GM12878 (cell line): ENCODE results near the gene ATRNL1. TPM values are rescaled to one million over a fixed set of nuclear protein-coding genes. Genes with fewer than 3 reads are reported as not detected.

Experiments
- ATAC-seq: fragments of 200-7000 bp; cut with Tn5 transposase; 3 replicates; pipeline ENCODE4 v1.9.1; 2020; ENCODE audit warnings: mild to moderate bottlenecking, moderate library complexity
- BruUV-seq: library from RNA; stranded (reverse); fragments of 400-500 nt; replicated peaks from 2 replicates; lab custom pipeline; 2021; lab: Mats Ljungman, UMichigan
- CTCF ChIA-PET: fragments of 300-600 bp; sonication (Branson Sonifier 250); formaldehyde crosslinking; extraction: SDS; loops from one replicate; lab custom pipeline; 2021; ENCODE audit warnings: inconsistent platforms; lab: Yijun Ruan, JAX
- POLR2A ChIA-PET: fragments of 350-600 bp; formaldehyde crosslinking; extraction: SDS; loops from one replicate; lab custom pipeline; 2021; ENCODE audit warnings: inconsistent platforms; lab: Charles Lee
- RAD21 ChIA-PET: fragments of 300-600 bp; sonication (Branson Sonifier 250); formaldehyde crosslinking; loops from one replicate; lab custom pipeline; 2023; ENCODE audit warnings: antibody characterized with exemption; ENCODE audit not compliant: unreplicated experiment; lab: Charles Lee
- SMC1A ChIA-PET: fragments of 300-600 bp; sonication (Branson Sonifier 250); formaldehyde crosslinking; loops from one replicate; lab custom pipeline; 2023; ENCODE audit not compliant: unreplicated experiment, uncharacterized antibody; lab: Charles Lee
- DNase-seq: peaks from one replicate; pipeline ENCODE4 v3.0.0-alpha.2; 2011; ENCODE audit warnings: low read depth, low spot score
- FAIRE-seq: peaks from 3 replicates; lab custom pipeline; 2011; peaks lifted over from hg19 to GRCh38; lab: Jason Lieb, UNC
- H2AFZ ChIP-seq: 2 replicates; pipeline ENCODE4 v1.6.0; 2011; ENCODE audit warnings: low read depth, low read length, control low read depth; ENCODE audit not compliant: control insufficient read depth
- H3K27ac ChIP-seq: 2 replicates; pipeline ENCODE4 v1.5.1; 2011; ENCODE audit warnings: control low read depth; ENCODE audit not compliant: control insufficient read depth, insufficient read depth
- H3K27me3 ChIP-seq, 2 experiments: replicated peaks in 1 of 2; 2 replicates each; pipeline versions ENCODE4 v1.6.0 to v1.6.1; 2011; ENCODE audit warnings: low read length in 1 of 2; ENCODE audit not compliant: control insufficient read depth in 2 of 2, insufficient read depth in 2 of 2
- H3K36me3 ChIP-seq, 2 experiments: 2 replicates each; pipeline ENCODE4 v1.5.1; 2011; ENCODE audit warnings: low read length in 1 of 2; ENCODE audit not compliant: control insufficient read depth in 2 of 2, insufficient read depth in 2 of 2
- H3K4me1 ChIP-seq: 2 replicates; pipeline ENCODE4 v1.6.1; 2011; ENCODE audit warnings: mild to moderate bottlenecking, low read length, moderate library complexity, mixed read lengths; ENCODE audit not compliant: control insufficient read depth, insufficient read depth
- H3K4me2 ChIP-seq: 2 replicates; pipeline ENCODE4 v1.6.0; 2011; ENCODE audit warnings: control low read depth; ENCODE audit not compliant: control insufficient read depth, insufficient read depth
- H3K4me3 ChIP-seq: fragments of 200-600 bp; sonication (generic); 2 replicates; pipeline ENCODE4 v1.5.1; 2016
- H3K79me2 ChIP-seq: 2 replicates; pipeline ENCODE4 v1.6.0; 2011; ENCODE audit warnings: low read length; ENCODE audit not compliant: control insufficient read depth, insufficient read depth
- H3K9ac ChIP-seq: 2 replicates; pipeline ENCODE4 v1.8.0; 2011; ENCODE audit warnings: low read length, control low read depth, mixed read lengths; ENCODE audit not compliant: control insufficient read depth, insufficient read depth
- H3K9me3 ChIP-seq: replicated peaks from 3 replicates; pipeline ENCODE4 v1.5.1; 2011; ENCODE audit warnings: mild to moderate bottlenecking, low read length; ENCODE audit not compliant: control insufficient read depth, insufficient read depth
- H4K20me1 ChIP-seq: 2 replicates; pipeline ENCODE4 v1.6.0; 2011; ENCODE audit not compliant: control insufficient read depth, insufficient read depth
- BCL11A ChIP-seq: IDR thresholded peaks from 2 replicates; pipeline ENCODE4 v1.6.1; 2011; ENCODE audit warnings: low read depth, low read length
- EED ChIP-seq: sonication (generic); IDR thresholded peaks from 2 replicates; pipeline ENCODE4 v1.6.1; 2016; ENCODE audit warnings: antibody characterized with exemption, low read depth
- JUNB ChIP-seq: IDR thresholded peaks from 2 replicates; pipeline ENCODE4 v1.6.1; 2016; ENCODE audit warnings: antibody characterized with exemption, mild to moderate bottlenecking
- MYC ChIP-seq: IDR thresholded peaks from 2 replicates; pipeline ENCODE4 v1.6.1; 2011; ENCODE audit warnings: mild to moderate bottlenecking, low read length, moderate library complexity, inconsistent platforms; ENCODE audit not compliant: insufficient read depth, insufficient replicate concordance, insufficient read length, severe bottlenecking
- NR2F1 ChIP-seq: fragments of 450-650 bp; conservative IDR thresholded peaks from 2 replicates; pipeline ENCODE4 v1.6.1; 2017; ENCODE audit warnings: mild to moderate bottlenecking
- STAT1 ChIP-seq: fragments of 450-650 bp; conservative IDR thresholded peaks from 2 replicates; pipeline ENCODE4 v1.6.1; 2014; ENCODE audit warnings: antibody characterized with exemption, mild to moderate bottlenecking
- WGBS: methylation state at CpG from one replicate; pipeline ENCODE4 v1.1.6; 2016; ENCODE audit warnings: low lambda C conversion rate; ENCODE audit not compliant: insufficient replicate concordance, insufficient coverage; ENCODE audit errors: missing lambda C conversion rate; 5-methylcytosine and 5-hydroxymethylcytosine counted together
- in situ Hi-C: fragments of 300-500 bp; cut with MboI; formaldehyde crosslinking; loops from 9 replicates; pipeline ENCODE4 v1.14.3; 2018; ENCODE audit warnings: mixed read lengths
- intact Hi-C: fragments of 100-400 bp; cut with micrococcal nuclease; formaldehyde crosslinking; loops from one replicate; pipeline ENCODE4 v1.14.2; 2022; ENCODE audit not compliant: unreplicated experiment
- polyA plus RNA-seq, 11 experiments: library from polyadenylated mRNA; depleted of rRNA in 4 of 11; unstranded in 6 of 11; stranded (reverse) in 5 of 11; fragments of >200 nt; fragmentation: Nextera tagmentation in 4 of 11; fragmentation: Illumina TruSeq in 1 of 11; extraction: Ambion mirVana in 4 of 11; extraction: Trizol in 1 of 11; gene quantifications; 1 replicate in 1 of 11; 2 replicates in 10 of 11; pipeline versions ENCODE4 v1.2.1 to v1.2.3, GENCODE V29; 2011 to 2016; ENCODE audit warnings: inconsistent platforms in 2 of 11, missing spikeins in 2 of 11, low read depth in 1 of 11
- total RNA-seq, 4 experiments: library from RNA; depleted of rRNA in 3 of 4; stranded (reverse); fragments of >200 nt in 3 of 4; fragmentation: Illumina TruSeq in 1 of 4; extraction: Trizol in 1 of 4; gene quantifications; 2 replicates each; pipeline versions ENCODE4 v1.2.1 to v1.2.3, GENCODE V29; 2013 to 2021
- TF ChIP-seq, protein P1 (sequence below): fragments of 450-650 bp; IDR thresholded peaks from 2 replicates; pipeline ENCODE4 v1.6.1; 2017; ENCODE audit warnings: mild to moderate bottlenecking, moderate library complexity
- TF ChIP-seq, protein P2 (sequence below): fragments of 450-650 bp; IDR thresholded peaks from 2 replicates; pipeline ENCODE4 v1.6.1; 2016; ENCODE audit warnings: mild to moderate bottlenecking

Gene ATRNL1
- total and polyA plus RNA-seq, 10 of the 15 experiments (the other 5 are each of a cell fraction or from before 2014, with no cell fraction given): 0.03 to 1.4 (median 0.34) TPM

DNA sequence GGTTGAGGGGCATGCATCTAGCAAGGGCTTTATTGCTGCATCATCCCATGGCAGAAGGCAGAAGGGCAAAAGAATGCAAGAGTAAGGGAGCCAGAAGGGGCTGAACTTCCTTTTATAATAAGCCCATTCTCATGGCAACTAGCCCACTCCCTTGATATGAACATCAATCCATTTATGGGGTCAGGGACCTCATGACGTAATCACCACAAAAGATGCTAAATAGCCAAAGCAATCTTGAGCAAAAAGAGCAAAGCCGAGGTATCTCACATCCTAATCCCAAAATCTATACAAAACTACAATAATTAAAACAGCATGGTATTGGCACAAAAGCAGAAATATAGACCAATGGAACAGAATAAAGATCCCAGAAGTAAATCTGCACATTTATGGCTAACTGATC lies 499.9 kb downstream of the ATRNL1 start (continued):
- TF ChIP-seq, protein P1, sequence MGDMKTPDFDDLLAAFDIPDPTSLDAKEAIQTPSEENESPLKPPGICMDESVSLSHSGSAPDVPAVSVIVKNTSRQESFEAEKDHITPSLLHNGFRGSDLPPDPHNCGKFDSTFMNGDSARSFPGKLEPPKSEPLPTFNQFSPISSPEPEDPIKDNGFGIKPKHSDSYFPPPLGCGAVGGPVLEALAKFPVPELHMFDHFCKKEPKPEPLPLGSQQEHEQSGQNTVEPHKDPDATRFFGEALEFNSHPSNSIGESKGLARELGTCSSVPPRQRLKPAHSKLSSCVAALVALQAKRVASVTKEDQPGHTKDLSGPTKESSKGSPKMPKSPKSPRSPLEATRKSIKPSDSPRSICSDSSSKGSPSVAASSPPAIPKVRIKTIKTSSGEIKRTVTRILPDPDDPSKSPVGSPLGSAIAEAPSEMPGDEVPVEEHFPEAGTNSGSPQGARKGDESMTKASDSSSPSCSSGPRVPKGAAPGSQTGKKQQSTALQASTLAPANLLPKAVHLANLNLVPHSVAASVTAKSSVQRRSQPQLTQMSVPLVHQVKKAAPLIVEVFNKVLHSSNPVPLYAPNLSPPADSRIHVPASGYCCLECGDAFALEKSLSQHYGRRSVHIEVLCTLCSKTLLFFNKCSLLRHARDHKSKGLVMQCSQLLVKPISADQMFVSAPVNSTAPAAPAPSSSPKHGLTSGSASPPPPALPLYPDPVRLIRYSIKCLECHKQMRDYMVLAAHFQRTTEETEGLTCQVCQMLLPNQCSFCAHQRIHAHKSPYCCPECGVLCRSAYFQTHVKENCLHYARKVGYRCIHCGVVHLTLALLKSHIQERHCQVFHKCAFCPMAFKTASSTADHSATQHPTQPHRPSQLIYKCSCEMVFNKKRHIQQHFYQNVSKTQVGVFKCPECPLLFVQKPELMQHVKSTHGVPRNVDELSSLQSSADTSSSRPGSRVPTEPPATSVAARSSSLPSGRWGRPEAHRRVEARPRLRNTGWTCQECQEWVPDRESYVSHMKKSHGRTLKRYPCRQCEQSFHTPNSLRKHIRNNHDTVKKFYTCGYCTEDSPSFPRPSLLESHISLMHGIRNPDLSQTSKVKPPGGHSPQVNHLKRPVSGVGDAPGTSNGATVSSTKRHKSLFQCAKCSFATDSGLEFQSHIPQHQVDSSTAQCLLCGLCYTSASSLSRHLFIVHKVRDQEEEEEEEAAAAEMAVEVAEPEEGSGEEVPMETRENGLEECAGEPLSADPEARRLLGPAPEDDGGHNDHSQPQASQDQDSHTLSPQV: no peak
- TF ChIP-seq STAT1 (no peak), JUNB (no peak), MYC (no peak), BCL11A (no peak)

DNA sequence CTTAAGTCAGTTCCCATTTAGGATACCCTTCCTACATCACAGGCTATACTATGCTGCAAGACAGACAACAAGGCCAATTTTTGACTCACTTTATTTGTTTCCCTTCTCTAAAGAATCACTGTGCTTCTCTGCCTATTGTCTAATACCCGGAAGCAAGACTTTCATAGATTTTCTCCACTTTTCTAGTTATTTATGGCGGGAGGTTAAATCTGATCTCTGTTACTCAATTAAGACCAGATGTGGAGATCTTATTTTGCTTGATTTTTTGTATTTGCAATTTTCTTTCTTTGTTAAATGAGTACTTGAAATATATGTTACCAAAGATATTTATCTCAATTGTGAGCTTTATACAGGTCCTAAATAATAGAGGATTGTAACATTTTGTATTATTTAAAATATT lies 511.5 kb downstream of the ATRNL1 start:
- no TSS peak for BruUV-seq
- no peak for DNase-seq
- Histone ChIP-seq H3K9ac (no peak overlapping the region), H3K27me3 (no peaks in the 10 kb centered on the region), H3K4me2 (no peak overlapping the region), H3K4me3 (no peak overlapping the region), H2AFZ (no peak overlapping the region), H3K79me2 (no peaks in the 10 kb centered on the region), H3K9me3 (no peaks in the 10 kb centered on the region), H3K36me3 (no peaks in the 10 kb centered on the region), H4K20me1 (no peaks in the 10 kb centered on the region), H3K4me1 (no peaks in the 10 kb centered on the region), H3K27ac (no peak overlapping the region)
- no peak for FAIRE-seq
- in situ Hi-C loops (no loop called here), intact Hi-C loops (no loop called here)
- 50% methylated on average over 2 of the region's 2 CpGs for WGBS
- ChIA-PET POLR2A (no interaction called here), CTCF (no interaction called here), SMC1A (no interaction called here), RAD21 (no interaction called here)
- no peak for ATAC-seq
- TF ChIP-seq EED: no peak
- TF ChIP-seq, protein P2, sequence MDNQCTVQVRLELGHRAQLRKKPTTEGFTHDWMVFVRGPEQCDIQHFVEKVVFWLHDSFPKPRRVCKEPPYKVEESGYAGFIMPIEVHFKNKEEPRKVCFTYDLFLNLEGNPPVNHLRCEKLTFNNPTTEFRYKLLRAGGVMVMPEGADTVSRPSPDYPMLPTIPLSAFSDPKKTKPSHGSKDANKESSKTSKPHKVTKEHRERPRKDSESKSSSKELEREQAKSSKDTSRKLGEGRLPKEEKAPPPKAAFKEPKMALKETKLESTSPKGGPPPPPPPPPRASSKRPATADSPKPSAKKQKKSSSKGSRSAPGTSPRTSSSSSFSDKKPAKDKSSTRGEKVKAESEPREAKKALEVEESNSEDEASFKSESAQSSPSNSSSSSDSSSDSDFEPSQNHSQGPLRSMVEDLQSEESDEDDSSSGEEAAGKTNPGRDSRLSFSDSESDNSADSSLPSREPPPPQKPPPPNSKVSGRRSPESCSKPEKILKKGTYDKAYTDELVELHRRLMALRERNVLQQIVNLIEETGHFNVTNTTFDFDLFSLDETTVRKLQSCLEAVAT: no peak
- TF ChIP-seq NR2F1: no peak
